GM10248 (cell line): ENCODE results near the gene NTPCR.

Experiments used
- CTCF ChIA-PET: fragments of 300-600 bp; sonication (Branson Sonifier 250); formaldehyde crosslinking; extraction: SDS; loops from one replicate; lab custom pipeline; 2021; ENCODE audit warnings: antibody characterized with exemption; lab: Yijun Ruan, JAX
- POLR2A ChIA-PET: fragments of 350-650 bp; sonication (Branson Sonifier 250); formaldehyde crosslinking; extraction: SDS; loops from one replicate; lab custom pipeline; 2020; ENCODE audit warnings: antibody characterized with exemption; lab: Yijun Ruan, JAX
- DNase-seq: peaks from one replicate; pipeline ENCODE4 v3.0.0; 2012; ENCODE audit errors: extremely low spot score
- TF ChIP-seq, protein P1 (sequence below): IDR thresholded peaks from 2 replicates; pipeline ENCODE4 v1.5.1; 2012; ENCODE audit warnings: mild to moderate bottlenecking, low read depth; ENCODE audit errors: extremely low read depth, missing control alignments, control extremely low read depth

The NTPCR gene

GRCh38 chr1:232956081-232956480 lies 5.7 kb downstream of the NTPCR start:
- TF ChIP-seq, protein P1, sequence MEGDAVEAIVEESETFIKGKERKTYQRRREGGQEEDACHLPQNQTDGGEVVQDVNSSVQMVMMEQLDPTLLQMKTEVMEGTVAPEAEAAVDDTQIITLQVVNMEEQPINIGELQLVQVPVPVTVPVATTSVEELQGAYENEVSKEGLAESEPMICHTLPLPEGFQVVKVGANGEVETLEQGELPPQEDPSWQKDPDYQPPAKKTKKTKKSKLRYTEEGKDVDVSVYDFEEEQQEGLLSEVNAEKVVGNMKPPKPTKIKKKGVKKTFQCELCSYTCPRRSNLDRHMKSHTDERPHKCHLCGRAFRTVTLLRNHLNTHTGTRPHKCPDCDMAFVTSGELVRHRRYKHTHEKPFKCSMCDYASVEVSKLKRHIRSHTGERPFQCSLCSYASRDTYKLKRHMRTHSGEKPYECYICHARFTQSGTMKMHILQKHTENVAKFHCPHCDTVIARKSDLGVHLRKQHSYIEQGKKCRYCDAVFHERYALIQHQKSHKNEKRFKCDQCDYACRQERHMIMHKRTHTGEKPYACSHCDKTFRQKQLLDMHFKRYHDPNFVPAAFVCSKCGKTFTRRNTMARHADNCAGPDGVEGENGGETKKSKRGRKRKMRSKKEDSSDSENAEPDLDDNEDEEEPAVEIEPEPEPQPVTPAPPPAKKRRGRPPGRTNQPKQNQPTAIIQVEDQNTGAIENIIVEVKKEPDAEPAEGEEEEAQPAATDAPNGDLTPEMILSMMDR, result no peak
- no peak for DNase-seq
- ChIA-PET CTCF (interaction anchor here (7.0 kb wide), 1 partner anchor 10 kb away, joined by 74 read pairs; no protein-coding TSS in a partner anchor), POLR2A (interaction anchor here (0.8 kb wide), 1 partner anchor 9 kb away, joined by 3 read pairs; no protein-coding TSS in a partner anchor)

- TF ChIP-seq, protein P1, result no peak
- POLR2A ChIA-PET, result no interaction called here
These were observed 7.7 kb downstream of the NTPCR start for GRCh38 chr1:232958067-232958466.

DNA sequence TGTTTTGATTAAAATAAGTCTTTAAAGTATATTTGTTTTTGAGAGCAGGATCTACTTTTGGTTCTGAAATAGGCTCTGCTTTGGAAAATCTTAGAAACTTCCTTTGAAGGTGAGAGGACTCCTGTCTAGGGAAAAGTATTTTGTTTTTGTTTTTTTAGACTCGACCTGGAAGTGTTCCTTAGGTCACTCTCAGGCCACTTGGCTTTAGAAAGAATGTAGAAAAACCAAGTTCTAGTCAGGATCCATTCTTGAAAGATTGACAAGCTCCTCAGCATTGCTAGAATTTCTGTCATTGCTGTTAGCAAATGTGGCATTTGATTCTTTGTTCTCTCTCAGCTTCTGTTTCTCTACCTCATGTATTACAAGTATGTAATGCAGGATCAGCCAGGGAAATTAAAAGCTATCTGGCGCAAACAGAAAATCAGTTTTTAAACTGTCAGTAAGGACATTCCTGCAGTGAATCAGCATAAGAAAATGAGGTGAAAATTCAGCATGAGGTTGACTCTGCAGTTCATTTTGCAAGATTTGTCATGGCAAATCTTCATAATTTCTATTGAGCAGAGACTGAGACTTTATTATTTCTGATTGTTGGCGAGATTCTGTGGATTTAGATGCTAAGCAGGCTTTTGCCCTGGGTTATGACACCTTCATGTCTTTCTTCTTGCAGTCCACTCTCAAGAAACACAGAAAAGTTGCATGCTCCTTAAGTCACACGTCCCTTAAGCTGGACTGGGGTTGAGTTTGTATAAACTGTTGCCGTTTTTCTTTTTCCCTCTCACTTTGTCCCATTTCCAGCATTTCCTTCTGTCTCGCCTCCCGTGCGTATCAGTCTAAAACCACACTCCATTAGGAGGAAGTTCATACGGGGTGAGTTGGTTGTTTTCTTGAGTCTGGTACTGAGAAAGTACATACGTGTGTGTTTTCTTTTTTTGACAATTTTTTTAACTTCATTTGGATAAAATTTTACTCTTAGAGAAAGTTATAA lies 12.6 kb downstream of the NTPCR start:
- ChIA-PET POLR2A (no interaction called here), CTCF (interaction anchor here (1.7 to 8.9 kb wide), 2 partner anchors 9 kb away, joined by 5 to 74 read pairs; no protein-coding TSS in a partner anchor)
- no peak for DNase-seq
- TF ChIP-seq, protein P1, result no peak

More at GRCh38 chr1:232958067-232958466, 7.7 kb downstream of the NTPCR start:
- no peak for DNase-seq
- CTCF ChIA-PET, result no interaction called here

DNA sequence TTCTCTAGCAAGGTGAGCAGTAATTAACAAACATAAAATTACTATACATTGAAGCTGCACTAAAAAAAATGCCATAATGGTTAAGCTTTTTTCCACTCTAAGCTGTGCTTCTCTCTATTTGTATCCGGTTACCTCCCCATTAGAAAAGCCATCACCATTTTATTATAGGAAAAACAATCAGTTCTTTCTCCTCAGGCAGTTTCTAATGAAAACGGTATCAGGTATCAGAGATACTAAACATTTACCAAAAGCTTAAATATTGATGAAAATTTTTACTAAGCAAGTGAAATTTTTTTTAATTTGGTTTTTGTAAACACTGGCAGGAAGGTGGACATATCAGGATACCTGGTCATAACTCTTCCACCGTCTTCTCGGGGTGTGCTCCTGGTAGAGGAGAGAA lies 14.2 kb downstream of the NTPCR start:
- ChIA-PET CTCF (interaction anchor here (8.9 kb wide), 1 partner anchor 10 kb away, joined by 74 read pairs; no protein-coding TSS in a partner anchor), POLR2A (no interaction called here)
- TF ChIP-seq, protein P1, result no peak
- no peak for DNase-seq

- no peak for DNase-seq
- ChIA-PET CTCF (interaction anchor here (1.1 to 8.9 kb wide), 4 partner anchors 11 to 26 kb away, joined by 3 to 74 read pairs (median 4); no protein-coding TSS in a partner anchor), POLR2A (interaction anchor here (1.1 kb wide), 1 partner anchor 9 kb away, joined by 3 read pairs; no protein-coding TSS in a partner anchor)
- TF ChIP-seq, protein P1, result no peak
These were observed 14.9 kb downstream of the NTPCR start for GRCh38 chr1:232965124-232965911.

GRCh38 chr1:232965912-232966217 lies 15.5 kb downstream of the NTPCR start:
- ChIA-PET POLR2A (interaction anchor here (1.1 kb wide), 1 partner anchor 10 kb away, joined by 3 read pairs; no protein-coding TSS in a partner anchor), CTCF (interaction anchor here (1.1 to 8.9 kb wide), 4 partner anchors 10 to 26 kb away, joined by 3 to 74 read pairs (median 4); no protein-coding TSS in a partner anchor)
- TF ChIP-seq, protein P1, result no peak
- DNase-seq, result no peak
